ENCODE results near the gene TUT7. TPM values are rescaled to one million over a fixed set of nuclear protein-coding genes. Genes with fewer than 3 reads are reported as not detected.
"Not testable (repeated sequence)": the region's sequence is repeated elsewhere in the genome, so short reads cannot be mapped to it uniquely, and the experiment has no call there.

Gene TUT7
- total RNA-seq, 1 experiment from 2014 or later: 36.1 TPM

DNA sequence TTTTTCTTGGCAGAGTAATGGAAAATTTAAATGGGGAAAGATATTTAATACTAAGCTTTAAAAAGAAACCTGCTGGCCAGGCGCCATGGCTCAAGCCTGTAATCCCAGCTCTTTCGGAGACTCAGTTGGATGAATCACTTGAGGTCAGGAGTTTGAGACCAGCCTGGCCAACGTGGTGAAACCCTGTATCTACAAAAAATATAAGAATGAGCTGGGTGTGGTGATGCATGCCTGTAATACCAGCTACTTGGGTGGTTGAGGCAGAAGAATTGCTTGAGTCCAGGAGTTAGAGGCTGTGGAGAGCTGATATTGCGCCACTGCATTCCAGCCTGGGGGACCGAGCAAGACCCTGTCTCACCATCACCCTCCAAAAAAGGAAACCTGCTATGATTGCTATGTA lies 32.8 kb downstream of the TUT7 start:
- Histone ChIP-seq H4K20me1 (ENCODE audit: insufficient read depth) (no peaks in the 10 kb centered on the region), H3K9me3 (ENCODE audit: insufficient read depth, low read depth) (no peaks in the 10 kb centered on the region), H3K9me2 (ENCODE audit: insufficient read depth) (no peaks in the 10 kb centered on the region), H3F3A (ENCODE audit: insufficient read depth, low read depth) (no peaks in the 10 kb centered on the region), H3K4me2 (no peak overlapping the region), H3K79me2 (ENCODE audit: low read depth) (no peaks in the 10 kb centered on the region), H2AFZ (no peak overlapping the region), H3K27me3 (ENCODE audit: insufficient read depth, low read depth) (no peaks in the 10 kb centered on the region), H3K4me3 (no peak overlapping the region), H3K4me1 (replicated peaks; ENCODE audit: insufficient read depth) (no peaks in the 10 kb centered on the region), H3K27ac (no peak overlapping the region; the same call in 1 of the 2 replicates), H3K36me3 (ENCODE audit: low read depth) (peaks cover 62% of the 10 kb centered on the region)
- BruUV-seq (replicated peaks): no TSS peak
- POLR2A ChIA-PET (ENCODE audit: unreplicated experiment): interaction anchor here (0.6 to 0.7 kb wide), 2 partner anchors 26 to 39 kb away, joined by 4 to 5 read pairs; partner anchors contain the start of gene ISCA1
- peak; percentile 57 to 68 for DNase-seq
- intact Hi-C loops (cut with micrococcal nuclease; ENCODE audit: unreplicated experiment): no loop called here
- CTCF ChIA-PET: no interaction called here
- TF ChIP-seq EZH2 (IDR thresholded peaks at IDR 0.05; ENCODE audit: low read depth): no peak
- TF ChIP-seq, protein P1, sequence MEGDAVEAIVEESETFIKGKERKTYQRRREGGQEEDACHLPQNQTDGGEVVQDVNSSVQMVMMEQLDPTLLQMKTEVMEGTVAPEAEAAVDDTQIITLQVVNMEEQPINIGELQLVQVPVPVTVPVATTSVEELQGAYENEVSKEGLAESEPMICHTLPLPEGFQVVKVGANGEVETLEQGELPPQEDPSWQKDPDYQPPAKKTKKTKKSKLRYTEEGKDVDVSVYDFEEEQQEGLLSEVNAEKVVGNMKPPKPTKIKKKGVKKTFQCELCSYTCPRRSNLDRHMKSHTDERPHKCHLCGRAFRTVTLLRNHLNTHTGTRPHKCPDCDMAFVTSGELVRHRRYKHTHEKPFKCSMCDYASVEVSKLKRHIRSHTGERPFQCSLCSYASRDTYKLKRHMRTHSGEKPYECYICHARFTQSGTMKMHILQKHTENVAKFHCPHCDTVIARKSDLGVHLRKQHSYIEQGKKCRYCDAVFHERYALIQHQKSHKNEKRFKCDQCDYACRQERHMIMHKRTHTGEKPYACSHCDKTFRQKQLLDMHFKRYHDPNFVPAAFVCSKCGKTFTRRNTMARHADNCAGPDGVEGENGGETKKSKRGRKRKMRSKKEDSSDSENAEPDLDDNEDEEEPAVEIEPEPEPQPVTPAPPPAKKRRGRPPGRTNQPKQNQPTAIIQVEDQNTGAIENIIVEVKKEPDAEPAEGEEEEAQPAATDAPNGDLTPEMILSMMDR (conservative IDR thresholded peaks at IDR 0.05): no peak

DNA sequence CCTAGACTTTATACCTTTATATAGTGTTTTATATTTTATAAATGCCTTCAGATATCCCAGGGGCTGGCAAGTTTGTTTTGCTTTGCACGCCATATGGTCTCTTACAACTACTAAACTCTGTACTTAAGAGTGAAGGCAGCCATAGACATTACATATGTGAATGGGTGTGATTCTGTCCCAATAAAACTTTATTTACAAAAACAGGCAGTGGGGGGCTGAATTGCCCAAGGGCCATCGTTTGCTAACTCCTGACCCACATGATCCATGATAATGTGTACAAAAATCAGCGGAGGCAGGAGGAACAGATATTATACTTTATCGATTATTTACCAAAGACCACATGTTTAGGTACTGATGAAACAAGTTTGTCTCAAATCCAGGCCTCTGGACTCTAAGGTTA lies 36.0 kb downstream of the TUT7 start:
- H3K36me3 ChIP-seq (ENCODE audit: low read depth): peaks cover 63% of the 10 kb centered on the region
- H3K9me2 ChIP-seq (ENCODE audit: insufficient read depth): no peaks in the 10 kb centered on the region
- no peak overlapping the region for H3K4me3 ChIP-seq
- no peaks in the 10 kb centered on the region for H3K79me2 ChIP-seq (ENCODE audit: low read depth)
- H3F3A ChIP-seq (ENCODE audit: insufficient read depth, low read depth): peaks cover 6% of the 10 kb centered on the region; the same call in 1 of the 2 replicates
- intact Hi-C loops (cut with micrococcal nuclease; ENCODE audit: unreplicated experiment): no loop called here
- no peak overlapping the region for H2AFZ ChIP-seq
- H3K27ac ChIP-seq: no peak overlapping the region
- no TSS peak for BruUV-seq (replicated peaks)
- CTCF ChIA-PET: no interaction called here
- no peaks in the 10 kb centered on the region for H4K20me1 ChIP-seq (ENCODE audit: insufficient read depth)
- no peak for DNase-seq
- POLR2A ChIA-PET (ENCODE audit: unreplicated experiment): no interaction called here
- H3K4me1 ChIP-seq (replicated peaks; ENCODE audit: insufficient read depth): no peaks in the 10 kb centered on the region
- no peaks in the 10 kb centered on the region for H3K27me3 ChIP-seq (ENCODE audit: insufficient read depth, low read depth)
- no peak overlapping the region for H3K4me2 ChIP-seq
- no peaks in the 10 kb centered on the region for H3K9me3 ChIP-seq (ENCODE audit: insufficient read depth, low read depth)
- no peak for TF ChIP-seq EZH2 (IDR thresholded peaks at IDR 0.05; ENCODE audit: low read depth)
- TF ChIP-seq, protein P1 (conservative IDR thresholded peaks at IDR 0.05): no peak

DNA sequence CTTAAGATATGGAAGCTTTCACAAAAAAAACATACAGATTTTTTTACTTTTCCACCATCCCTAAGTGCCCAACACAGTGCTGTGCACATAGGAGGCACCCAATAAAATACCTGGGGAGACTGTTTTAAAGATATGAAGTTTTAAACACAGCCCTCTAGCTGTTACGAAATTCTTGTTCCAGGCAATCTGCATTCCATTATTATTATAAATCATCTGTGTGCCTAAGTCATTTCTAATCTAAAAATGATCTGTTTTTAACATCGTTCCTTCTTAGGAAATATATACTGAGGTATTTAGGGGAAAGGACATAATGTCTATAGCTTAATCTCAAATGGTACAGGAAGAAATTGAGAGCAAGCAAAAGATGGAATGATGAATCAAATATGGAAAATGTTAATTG lies 39.1 kb downstream of the TUT7 start:
- POLR2A ChIA-PET (ENCODE audit: unreplicated experiment): no interaction called here
- BruUV-seq (replicated peaks): no TSS peak
- Histone ChIP-seq H2AFZ (no peak overlapping the region), H3K4me2 (no peak overlapping the region), H3K4me3 (no peak overlapping the region), H3K27ac (no peak overlapping the region), H3K36me3 (ENCODE audit: low read depth) (peaks cover 62% of the 10 kb centered on the region), H3K4me1 (replicated peaks; ENCODE audit: insufficient read depth) (no peaks in the 10 kb centered on the region), H3F3A (ENCODE audit: insufficient read depth, low read depth) (peaks cover 6% of the 10 kb centered on the region; the same call in 1 of the 2 replicates), H3K79me2 (ENCODE audit: low read depth) (no peaks in the 10 kb centered on the region), H3K27me3 (ENCODE audit: insufficient read depth, low read depth) (no peaks in the 10 kb centered on the region), H4K20me1 (ENCODE audit: insufficient read depth) (no peaks in the 10 kb centered on the region), H3K9me3 (ENCODE audit: insufficient read depth, low read depth) (no peaks in the 10 kb centered on the region), H3K9me2 (ENCODE audit: insufficient read depth) (no peaks in the 10 kb centered on the region)
- TF ChIP-seq EZH2 (IDR thresholded peaks at IDR 0.05; ENCODE audit: low read depth): no peak
- TF ChIP-seq, protein P1 (conservative IDR thresholded peaks at IDR 0.05): no peak
- CTCF ChIA-PET: no interaction called here
- intact Hi-C loops (cut with micrococcal nuclease; ENCODE audit: unreplicated experiment): no loop called here
- no peak for DNase-seq

DNA sequence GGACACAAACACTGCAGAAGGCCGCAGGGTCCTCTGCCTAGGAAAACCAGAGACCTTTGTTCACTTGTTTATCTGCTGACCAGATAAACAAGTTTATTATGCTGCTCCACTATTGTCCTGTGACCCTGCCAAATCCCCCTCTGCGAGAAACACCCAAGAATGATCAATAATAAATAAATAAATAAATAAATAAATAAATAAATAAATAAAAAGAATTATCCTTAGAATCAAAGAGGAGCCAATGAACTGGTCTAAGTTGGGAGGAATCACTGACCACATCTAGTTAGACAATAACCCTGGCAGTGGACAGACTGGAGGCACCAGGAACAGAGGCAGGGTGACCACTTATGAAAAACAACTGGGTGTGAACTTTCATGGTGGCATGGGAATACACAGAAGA lies 41.3 kb downstream of the TUT7 start:
- BruUV-seq (replicated peaks); H3K27ac ChIP-seq; H3K4me2 ChIP-seq; DNase-seq; H3K9me2 ChIP-seq (ENCODE audit: insufficient read depth); CTCF ChIA-PET; H3K4me3 ChIP-seq; intact Hi-C loops (cut with micrococcal nuclease; ENCODE audit: unreplicated experiment); H3K79me2 ChIP-seq (ENCODE audit: low read depth); POLR2A ChIA-PET (ENCODE audit: unreplicated experiment); H3K4me1 ChIP-seq (replicated peaks; ENCODE audit: insufficient read depth); H3F3A ChIP-seq (ENCODE audit: insufficient read depth, low read depth); H4K20me1 ChIP-seq (ENCODE audit: insufficient read depth); H3K27me3 ChIP-seq (ENCODE audit: insufficient read depth, low read depth); H2AFZ ChIP-seq; H3K9me3 ChIP-seq (ENCODE audit: insufficient read depth, low read depth): not testable (repeated sequence)
- H3K36me3 ChIP-seq (ENCODE audit: low read depth): peaks cover 70% of the 10 kb centered on the region

Measured in PC-9 (cell line).